HG03439 (cell line): ENCODE measurements around the gene INF2.
"Not testable (repeated sequence)": the region's sequence is repeated elsewhere in the genome, so short reads cannot be mapped to it uniquely, and the experiment has no call there.

Experiments used
- ATAC-seq: cut with Tn5 transposase; IDR thresholded peaks from one replicate; pipeline ENCODE4 v1.9.1; 2021; ENCODE audit warnings: mild to moderate bottlenecking, moderate library complexity; ENCODE audit not compliant: unreplicated experiment

The INF2 gene

DNA sequence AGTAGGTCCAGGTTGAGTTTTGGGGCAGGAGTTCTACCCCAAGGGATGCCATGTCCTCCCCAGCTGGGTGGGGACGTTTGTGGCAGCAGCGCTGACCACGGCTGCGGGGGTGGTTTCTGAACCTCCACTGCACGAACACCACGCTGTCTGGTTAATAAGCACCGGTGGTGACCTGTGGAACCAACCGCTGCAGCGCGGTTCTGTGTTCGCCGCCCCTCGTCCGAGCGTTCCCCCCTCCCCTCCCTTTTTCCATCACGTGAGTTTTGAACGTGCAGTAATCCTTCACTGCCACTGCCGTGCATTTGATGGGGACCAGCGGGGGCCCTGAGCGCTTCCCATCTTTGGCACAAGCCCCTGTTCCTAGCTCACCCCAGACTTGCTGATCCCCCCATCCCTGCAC is 28.2 kb downstream of the INF2 start:
- ATAC-seq: no peak

DNA sequence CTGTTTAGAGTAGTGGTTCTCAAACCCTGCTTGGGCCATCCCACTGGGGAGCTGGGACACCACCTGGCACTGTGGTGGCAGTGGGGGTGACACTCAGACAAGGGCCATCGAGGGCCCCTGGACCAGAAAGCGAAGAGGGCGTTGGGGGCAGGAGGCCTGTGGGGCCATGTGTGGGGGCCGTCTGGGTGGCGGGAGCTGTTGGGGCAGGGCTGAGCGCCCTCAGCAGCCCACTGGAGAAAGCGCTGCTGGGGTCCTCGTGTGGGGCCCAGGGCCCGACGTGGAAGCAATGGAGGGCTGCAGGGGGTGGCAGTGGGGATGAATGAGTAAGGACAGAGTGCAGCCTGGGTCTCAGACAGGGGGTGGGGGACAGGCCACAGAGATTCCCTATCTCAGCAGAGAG is 28.7 kb downstream of the INF2 start:
- no peak for ATAC-seq

DNA sequence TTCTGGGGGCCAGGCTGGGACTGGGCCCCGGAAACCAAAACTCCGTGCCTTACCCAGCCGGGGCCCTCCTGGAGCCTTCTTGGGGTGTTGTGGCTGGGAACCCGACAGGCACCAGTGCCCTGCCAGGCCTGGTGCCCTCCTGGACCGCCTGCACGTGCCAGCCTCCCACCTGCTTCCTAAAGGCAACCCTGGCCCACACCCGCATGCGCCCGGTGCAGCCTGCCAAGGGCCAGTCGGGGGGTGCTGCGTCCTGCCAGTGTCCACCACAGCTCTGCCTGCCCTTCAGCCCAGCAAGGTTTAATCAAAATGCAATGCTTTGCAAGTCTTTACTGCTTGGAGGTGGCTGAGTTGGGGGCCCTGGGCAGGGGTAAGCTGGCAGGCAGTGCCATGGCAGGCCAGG is 29.5 kb downstream of the INF2 start:
- no peak for ATAC-seq

DNA sequence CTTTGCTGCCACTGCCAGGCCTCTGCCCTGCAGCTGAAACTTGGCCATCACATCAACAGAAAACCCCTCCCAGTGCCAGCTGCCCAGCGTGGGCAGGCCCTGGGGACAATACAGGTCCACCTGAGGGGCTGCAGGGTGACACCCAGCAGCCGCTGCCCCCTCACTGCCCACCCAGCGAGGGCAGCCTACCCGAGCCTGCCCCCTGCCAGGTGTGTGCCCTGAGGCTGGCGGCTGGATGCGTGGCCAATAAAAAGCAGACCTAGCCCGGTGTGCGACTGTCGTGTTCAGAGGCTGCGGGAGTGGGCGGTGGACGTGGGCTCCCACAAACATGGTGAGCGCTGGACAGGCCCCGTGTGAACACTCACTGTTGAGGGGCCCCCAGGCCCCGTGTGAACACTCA is 29.9 kb downstream of the INF2 start:
- no peak for ATAC-seq

DNA sequence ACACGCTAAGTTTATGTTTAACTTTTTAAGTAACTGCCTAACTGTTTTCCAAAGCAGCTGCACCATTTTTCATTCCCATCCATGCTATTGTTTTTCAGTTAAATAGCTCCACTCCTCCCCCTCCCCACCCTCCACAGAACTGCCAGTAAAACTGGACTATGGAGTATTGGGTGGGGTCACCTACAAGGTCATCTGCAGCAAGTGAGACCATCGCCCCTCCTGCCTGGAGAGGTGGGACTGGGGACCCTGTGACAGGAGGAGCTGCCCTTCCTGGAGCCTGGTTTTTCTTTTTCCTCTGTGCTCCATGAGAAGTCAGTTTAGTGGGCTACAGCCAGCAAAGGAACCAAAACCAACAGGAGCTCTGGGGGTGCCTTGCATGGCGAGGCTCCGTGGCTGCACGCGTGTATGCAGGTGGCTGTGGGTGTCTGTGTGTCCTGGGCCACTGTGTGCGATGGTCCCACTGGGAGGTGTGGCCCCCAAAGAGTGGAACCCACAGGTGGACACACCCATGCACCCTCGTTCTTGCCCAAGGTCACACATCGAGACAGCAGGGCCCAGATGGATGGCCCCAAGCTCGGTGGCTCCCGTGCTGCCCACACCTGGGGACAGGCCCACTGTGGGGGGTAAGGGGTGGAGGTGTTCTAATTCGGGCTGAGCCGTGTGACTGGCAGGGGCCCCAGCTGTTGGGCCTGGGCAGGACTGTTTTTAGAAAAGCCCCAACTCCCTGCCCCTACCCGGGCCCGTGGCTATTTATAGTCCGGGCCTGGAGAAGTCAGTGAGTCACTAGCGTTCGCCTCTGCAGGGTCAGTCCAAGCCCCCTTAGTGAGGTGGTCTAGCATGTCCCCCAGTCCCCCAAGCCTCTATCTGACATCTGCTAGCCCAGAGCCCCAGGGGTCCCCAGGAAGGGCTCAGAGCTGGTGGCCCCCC is 32.4 kb downstream of the INF2 start:
- ATAC-seq: no peak

DNA sequence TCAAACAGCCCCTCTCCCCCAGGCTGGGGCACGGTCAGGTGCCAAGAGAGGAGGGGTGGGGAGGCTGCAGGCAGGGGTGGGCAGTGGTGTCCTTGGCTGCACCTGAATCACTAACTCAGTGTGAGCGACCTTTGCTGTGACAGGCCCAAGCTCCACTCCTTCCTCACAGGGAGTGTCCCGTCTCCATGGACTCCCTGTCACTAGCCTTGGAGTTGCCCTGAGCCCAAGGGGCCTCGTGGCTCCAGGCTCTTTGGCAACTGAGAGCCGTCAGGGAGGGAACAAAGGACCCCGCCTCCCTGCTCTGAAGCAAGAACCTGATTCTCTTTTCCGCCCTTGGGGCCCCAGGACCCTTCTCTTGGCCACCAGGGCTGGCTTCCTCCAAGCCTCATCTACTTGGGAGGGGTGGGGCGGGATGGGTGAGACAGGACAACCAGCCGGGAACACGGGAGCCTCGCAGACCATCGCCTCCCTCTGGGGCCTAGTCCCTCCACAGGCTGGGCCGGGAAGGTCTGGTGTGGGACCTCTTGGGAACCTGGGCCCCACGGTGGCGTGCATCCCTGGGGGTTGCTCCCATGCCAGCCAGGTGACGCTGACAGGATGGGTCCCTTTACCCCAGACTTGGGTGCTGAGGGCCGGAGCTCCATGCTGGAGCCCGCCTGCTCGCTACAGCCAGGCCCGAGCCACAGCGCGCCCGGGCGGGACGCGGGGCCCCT is 33.7 kb downstream of the INF2 start:
- ATAC-seq: no peak

DNA sequence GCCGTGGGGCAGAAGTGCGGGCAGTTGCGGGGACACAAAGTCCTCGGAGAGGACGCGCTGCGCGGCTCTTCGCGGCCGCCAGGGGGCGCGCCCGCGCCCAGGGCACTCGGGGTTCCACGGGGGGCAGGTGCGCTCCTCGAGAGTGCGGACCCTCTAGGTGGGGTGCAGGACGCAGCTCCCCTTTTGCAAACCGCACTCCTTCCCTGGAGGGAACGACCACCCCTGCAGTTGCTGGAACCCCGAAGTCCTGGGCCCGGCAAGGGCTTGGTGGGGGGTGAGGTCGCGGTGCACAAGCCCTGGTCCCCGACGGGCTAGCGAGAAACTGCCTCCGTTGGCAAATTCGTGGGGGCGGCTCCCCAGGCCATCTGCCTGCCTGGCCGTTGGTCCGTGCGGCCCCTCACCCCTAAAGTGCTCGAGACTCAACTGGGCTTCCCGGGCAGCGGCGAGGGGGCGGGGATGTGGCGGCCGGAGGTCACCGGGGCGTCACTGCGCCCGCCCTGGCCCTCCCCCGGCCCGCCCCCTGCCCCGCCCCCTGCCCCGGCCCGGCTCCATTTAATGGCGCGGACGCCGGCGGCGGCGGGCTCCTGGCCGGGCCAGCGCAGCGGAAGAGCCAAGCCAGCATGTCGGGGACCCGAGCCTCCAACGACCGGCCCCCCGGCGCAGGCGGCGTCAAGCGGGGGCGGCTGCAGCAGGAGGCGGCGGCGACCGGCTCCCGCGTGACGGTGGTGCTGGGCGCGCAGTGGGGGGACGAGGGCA is 34.4 kb downstream of the INF2 start, which contains the start of gene ADSS1:
Gene ADSS1, plus strand, starts transcription at position 579 of the 756 bp plus-strand sequence. Its CDS starts 42 bp downstream, at position 621.
- ATAC-seq: peak; percentile 57

DNA sequence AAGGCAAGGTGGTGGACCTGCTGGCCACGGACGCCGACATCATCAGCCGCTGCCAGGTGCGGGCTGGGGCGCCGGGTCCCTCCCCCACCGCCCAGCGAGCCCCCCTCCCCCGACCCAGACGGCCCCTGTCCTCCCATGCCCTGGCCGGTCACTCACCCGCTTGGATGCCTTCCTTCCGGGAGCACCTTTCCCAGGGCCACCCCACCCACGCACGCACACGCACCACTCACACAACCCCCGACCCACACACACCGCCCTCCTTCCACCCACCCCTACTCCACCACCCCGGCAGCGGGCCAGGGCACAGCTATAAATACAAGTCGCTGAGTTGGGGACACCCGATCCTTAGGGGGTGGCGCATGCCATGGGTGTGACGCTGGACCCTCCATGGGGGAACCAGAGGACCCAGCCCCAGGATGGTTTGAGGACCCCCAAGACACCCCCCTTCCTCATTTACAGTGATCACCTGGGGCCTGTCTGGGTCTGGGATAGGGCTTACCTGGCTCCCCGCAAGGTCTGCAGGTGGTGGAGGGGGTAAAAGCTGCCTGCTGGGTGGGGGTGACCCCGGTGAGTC is 35.1 kb downstream of the INF2 start:
- ATAC-seq: no peak

DNA sequence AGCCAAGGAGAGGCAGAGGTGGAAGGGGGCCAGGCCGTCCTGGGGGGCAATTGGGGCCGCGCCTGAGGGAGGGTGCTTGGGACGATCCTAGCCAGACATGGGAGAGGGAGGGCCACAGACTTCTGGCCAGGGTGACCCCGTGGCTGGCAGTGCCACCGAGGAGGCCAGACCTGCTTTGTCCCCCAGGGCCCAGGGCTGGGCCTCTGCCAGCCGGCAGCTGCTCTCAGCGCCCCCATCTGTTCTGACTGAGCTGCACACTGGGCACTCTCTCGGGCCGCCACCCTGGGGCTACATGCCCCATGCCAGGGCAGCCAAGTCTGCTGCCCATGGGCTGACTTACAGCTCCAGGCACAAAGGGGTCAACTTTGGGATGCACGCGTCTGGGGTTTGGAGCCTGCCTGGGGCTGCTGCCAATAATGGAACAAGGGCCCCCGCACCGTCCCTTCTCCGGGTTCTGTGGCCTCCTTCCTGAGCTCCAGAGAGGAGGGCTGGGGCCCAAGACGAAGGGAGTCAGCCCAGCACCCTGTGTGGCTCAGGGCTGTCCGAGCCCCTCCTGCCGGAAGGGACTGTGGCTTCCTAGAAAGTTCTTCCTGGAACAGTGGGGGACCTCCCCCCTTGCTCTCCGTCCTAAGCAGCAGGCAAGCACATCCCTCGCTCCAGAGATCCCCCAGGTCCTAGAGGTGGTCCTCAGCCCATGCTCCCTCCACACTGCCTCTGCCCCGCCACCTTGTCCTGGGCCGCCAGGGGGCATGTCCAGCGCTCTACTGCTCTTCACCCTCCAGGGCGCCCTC is 35.8 kb downstream of the INF2 start:
- no peak for ATAC-seq

DNA sequence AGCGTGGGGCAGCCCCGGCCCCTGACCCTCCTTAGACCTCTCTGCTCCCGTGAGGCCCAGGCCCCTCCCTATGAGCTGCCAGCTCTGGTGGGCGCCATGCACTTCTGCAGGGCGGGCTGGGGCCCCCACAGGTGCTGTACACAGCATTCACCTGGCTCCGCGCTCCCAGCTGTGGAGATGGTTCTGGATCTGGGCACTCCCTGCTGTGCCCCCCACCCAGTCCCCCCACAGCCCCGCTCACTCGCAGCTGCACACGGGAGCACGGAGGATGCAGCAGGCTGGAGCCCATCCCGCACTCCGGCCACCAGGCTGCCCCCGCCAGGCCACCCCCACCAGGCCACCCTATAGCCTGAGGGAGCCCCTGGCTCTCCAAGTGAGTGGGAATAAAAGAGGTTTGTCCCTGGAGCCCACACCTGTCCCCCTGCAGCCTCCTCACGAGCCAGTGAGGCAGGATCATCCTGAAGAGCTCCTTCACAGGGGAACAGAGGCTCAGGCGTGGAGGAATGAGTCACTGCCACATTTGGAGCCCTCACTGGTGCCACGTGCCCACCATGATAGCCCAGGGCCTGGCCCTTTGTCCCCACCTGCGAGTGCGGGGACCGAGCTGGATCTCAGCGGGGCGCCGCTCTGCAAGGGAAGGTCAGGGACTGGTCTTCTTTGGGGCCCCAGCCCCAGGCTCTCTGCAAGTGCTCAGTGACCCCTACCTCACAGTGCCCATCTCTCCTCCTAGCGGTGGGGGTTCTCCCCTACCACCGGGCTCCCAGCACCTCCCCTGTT is 36.5 kb downstream of the INF2 start:
- ATAC-seq: no peak

DNA sequence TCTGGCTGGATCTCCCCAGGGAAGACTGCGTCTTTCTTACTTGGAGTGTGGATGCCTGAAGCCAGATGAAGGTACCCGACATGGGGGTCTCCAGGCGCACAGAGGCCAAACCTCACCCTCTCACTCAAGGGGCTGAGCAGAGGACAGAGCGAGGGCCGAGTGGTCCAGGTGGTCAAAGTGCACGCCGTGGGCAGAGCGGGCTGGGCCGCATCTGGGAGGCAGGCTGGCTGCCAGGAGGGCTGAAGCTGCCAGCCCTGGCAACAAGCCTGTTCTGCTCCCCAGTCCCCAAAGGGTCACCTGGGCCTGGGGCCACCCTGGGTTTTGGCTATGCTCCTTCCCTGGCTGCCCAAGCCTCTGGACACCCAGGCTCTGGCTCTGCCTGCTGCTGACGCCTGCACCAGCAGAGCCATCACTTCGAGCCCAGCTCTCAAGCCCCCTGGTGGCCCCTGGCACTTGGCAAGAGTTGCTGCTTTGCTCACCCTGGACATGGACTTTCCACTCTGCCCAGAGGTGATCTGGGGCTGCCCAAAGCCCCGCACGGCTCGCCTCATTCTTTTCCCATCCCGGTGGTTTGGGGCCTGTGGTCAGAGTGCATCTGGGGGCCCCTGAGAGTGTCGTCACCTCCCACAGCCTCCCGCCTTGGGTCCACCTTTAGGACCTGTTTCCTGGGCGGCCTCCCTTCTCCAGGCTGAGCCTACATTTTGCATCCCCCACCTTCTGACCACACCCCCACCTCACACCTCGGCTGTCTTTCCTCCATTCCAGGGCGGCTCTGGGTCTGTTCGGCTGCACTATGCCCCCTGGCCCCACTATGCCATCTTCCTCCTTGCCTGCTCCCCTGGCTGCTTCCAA is 37.4 kb downstream of the INF2 start:
- no peak for ATAC-seq

DNA sequence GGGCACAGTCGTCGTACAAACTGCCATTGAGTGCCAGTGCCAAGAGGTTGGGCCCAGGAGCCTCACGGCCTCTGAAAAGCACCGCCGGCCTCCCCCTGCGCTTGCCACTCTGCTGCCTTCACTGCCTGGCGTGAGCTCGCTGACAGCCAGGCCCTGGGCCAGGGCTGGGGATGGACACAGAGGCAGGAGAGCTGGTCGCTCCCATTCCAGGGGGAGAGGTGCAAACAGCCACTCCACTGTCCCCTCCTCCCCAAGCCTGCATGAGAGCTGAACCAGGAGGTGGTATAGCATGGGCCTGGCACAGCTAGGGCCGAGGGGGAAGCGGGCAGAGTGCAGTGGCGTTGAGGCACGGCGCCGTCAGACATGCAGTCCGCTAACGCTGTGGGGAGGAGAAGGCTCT is 39.2 kb downstream of the INF2 start:
- no peak for ATAC-seq

DNA sequence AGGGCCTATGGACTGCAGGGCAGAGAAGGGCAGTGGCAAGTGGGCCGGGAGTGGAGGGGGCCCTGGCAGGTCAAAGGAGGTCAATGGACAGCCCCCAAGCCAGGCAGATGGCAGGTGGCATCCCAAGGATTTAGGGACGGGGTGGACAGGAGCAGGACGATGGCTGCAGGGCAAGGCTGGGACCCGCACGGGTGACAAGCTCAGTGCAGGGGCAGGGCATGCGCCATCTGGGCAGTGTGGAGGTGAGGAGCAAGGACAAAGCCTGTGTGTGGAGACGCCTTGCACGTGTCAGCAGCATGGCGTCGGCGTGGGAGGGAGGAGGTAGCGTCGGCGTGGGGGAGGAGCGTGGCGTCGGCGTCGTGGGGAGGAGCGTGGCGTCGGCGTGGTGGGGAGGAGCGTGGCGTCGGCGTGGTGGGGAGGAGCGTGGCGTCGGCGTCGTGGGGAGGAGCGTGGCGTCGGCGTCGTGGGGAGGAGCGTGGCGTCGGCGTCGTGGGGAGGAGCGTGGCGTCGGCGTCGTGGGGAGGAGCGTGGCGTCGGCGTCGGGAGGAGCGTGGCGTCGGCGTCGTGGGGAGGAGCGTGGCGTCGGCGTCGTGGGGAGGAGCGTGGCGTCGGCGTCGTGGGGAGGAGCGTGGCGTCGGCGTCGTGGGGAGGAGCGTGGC is 39.9 kb downstream of the INF2 start:
- ATAC-seq: not testable (repeated sequence)

DNA sequence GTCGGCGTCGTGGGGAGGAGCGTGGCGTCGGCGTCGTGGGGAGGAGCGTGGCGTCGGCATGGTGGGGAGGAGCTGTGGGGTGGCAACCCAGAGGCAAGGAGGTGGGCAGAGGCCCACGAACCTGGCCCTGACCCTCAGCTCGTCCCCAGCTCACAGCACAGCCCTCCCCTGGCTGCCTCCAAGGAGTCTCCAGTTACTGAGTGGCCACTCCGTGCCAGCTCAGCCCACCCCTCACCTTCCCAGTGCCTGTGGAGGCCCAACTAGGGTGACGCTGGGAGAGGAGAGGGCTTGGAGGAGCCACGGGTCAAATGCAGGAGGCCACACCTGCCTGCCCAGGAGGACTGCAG is 40.4 kb downstream of the INF2 start:
- no peak for ATAC-seq

DNA sequence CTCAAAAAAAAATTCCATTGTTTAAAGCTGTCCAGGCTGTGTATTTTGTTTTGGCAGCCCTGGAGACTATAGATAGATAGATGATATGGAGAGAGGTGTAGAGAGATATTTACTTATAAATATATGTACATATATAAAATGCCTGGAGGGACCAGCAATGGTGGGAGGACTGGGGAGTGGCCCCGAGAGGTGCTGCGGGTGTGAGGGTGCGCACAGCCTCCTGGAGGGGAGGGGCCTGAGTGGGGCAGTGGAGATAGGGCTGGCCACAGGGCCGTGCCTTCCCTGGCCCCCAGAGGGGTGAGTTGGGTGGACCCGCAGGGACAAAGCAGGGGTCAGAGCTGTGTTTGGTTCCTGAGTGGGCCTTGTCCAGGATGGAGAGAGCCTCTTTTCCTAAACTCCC is 41.1 kb downstream of the INF2 start:
- no peak for ATAC-seq

DNA sequence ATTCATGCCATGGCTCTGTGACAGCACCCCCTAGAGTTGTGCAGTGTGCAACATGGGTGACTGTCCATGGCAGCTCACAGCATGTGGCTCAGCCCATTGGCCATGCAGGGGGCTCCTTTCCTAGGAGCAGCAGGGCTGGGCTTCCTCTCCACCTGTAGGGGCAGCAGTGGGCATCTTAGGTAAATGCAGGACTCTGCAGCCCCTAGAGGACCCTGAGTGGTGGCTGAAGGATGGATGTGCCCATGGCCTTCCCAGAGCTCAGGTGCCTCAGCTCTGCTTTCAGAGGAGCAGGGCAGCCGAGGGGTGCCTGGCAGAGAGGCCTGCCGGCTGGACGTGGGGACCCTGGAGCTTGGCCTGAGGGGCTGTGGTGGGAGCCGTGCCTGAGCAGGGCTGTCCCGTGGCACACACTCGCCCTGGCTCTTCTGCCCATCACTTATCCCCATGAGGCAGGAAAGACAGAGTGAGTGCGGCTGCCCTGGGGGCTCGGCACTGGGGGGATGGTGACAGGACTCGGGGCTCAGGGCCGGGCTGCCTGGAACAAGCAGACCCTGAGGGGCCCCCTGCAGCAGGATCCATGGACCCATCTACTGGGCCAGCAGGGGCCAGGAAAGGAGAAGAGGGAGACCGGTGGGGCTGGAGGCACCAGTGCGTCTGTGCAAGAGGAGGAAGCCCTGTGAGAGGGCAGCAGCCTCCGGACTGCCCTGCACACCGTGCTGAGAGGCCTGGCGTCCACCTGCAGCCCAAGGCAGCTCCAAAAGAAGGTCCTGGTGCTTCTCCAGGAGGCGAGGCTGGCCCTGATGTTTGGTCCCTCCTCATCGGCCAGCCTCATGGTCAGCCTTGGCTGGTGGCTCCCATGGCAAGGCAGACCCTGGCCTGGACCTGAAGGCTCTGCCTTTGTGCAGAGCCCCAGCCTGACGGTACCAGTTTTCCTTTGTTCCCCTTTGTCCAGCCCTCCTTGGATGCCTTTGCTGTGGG is 42.2 kb downstream of the INF2 start:
- no peak for ATAC-seq

DNA sequence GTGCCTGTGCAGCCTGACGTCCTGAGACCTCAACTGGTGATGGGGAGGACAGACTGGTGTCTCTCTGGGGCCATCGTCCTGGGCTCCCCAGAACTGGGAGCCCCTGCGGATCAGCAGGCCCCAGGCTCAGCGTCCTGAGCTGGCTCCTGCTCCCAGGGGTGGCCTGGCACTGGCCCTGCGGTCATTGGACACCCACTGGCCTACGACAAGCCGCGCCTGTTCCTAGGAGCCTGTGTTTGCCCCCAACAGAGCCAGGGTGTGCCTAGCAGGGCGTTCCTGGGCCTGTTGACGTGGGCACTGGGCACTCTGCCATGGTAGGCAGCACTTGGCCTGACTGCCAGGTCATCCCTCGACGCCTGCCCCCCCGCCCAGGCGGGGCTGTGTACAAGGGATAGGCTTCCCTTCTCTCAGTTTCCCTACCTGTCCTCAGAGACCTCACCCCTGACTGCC is 43.0 kb downstream of the INF2 start:
- no peak for ATAC-seq
